22Rv1 (cell line): ENCODE data around the gene UBE2QL1.

Source experiments
- H3K27ac ChIP-seq: fragments of 450-650 bp; 2 replicates; pipeline ENCODE4 v1.5.1; 2017
- CTCF ChIP-seq: fragments of 450-650 bp; IDR thresholded peaks from 2 replicates; pipeline ENCODE4 v1.5.1; 2017; ENCODE audit warnings: mild to moderate bottlenecking
- ZFX ChIP-seq: fragments of 450-650 bp; IDR thresholded peaks from 2 replicates; pipeline ENCODE4 v1.6.1; 2017; ENCODE audit warnings: antibody characterized with exemption, borderline replicate concordance

UBE2QL1 gene

GRCh38 chr5:6502421-6502820, 53.8 kb downstream of the UBE2QL1 start:
- TF ChIP-seq ZFX = no peak
- no peak for TF ChIP-seq CTCF

GRCh38 chr5:6503342-6503741, 54.7 kb downstream of the UBE2QL1 start:
- TF ChIP-seq ZFX (no peak), CTCF (no peak)
- H3K27ac ChIP-seq = no peak overlapping the region

More at GRCh38 chr5:6502421-6502820, 53.8 kb downstream of the UBE2QL1 start:
- H3K27ac ChIP-seq = no peak overlapping the region

GRCh38 chr5:6504677-6505415, 56.2 kb downstream of the UBE2QL1 start:
- H3K27ac ChIP-seq = no peak overlapping the region
- TF ChIP-seq ZFX = no peak
- no peak for TF ChIP-seq CTCF

- H3K27ac ChIP-seq = no peak overlapping the region
- TF ChIP-seq ZFX = no peak
These were observed 56.7 kb downstream of the UBE2QL1 start for GRCh38 chr5:6505416-6505755.

GRCh38 chr5:6505783-6506557, 57.3 kb downstream of the UBE2QL1 start:
- TF ChIP-seq CTCF = no peak
- no peak for TF ChIP-seq ZFX
- H3K27ac ChIP-seq = no peak overlapping the region

GRCh38 chr5:6506611-6507010, 58.0 kb downstream of the UBE2QL1 start:
- TF ChIP-seq ZFX (no peak), CTCF (no peak)
- no peak overlapping the region for H3K27ac ChIP-seq

GRCh38 chr5:6508931-6509330, 60.3 kb downstream of the UBE2QL1 start:
- no peak overlapping the region for H3K27ac ChIP-seq
- TF ChIP-seq CTCF (no peak), ZFX (no peak)

- TF ChIP-seq CTCF (no peak), ZFX (no peak)
- H3K27ac ChIP-seq = no peak overlapping the region
These were observed 61.5 kb downstream of the UBE2QL1 start for GRCh38 chr5:6510132-6510531.
